Left renal pelvis (tissue), 4 donors: ENCODE measurements around the gene SERPINC1. TPM values are rescaled to one million over a fixed set of nuclear protein-coding genes. Genes with fewer than 3 reads are reported as not detected.
"Not testable (repeated sequence)": the region's sequence is repeated elsewhere in the genome, so short reads cannot be mapped to it uniquely, and the experiment has no call there.

Source experiments
- DNase-seq, 4 donors: peaks; one replicate each; pipeline ENCODE4 v3.0.0-alpha.2; 2013; ENCODE audit warnings: low read depth in 4 of 4, low spot score in 3 of 4
- polyA plus RNA-seq, 4 donors: library from polyadenylated mRNA; unstranded; fragments of 120-200 nt; gene quantifications; one replicate each; pipeline ENCODE4 v1.2.1, GENCODE V29; 2013; ENCODE audit not compliant: insufficient read length in 4 of 4

The SERPINC1 gene
- polyA plus RNA-seq, 4 donors: 0.37 to 5.5 (median 0.42) TPM

DNA sequence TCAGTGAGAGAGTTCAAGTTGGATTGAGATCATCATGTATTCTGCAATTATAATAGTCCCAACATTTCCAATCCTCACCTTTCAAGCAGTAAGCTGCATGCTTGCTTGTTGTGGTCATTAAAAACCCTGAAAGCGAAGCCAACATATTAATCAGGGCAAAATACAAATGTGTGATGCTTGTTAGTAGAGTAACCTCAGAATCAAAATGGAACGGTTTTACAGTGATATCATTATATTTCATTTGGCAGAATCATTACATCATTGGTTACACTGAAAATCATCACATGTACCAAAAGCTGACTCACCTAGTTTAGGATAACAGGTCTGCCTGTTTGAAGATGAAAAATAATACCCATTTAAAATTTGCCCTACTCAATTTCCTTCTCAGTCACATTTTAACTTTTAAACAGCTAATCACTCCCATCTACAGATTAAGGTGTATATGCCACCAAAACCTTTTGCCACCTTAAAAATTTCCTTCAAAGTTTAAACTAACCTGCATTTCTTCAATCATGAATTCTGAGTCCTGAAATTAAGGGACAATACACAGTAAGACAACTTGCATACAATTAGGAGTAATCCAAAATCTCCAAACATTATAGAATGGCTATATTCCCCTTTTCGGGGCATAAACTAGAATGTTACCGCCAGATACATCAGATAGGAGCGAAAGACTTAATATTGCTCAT lies 52.8 kb downstream of the SERPINC1 start:
- DNase-seq: no peak

DNA sequence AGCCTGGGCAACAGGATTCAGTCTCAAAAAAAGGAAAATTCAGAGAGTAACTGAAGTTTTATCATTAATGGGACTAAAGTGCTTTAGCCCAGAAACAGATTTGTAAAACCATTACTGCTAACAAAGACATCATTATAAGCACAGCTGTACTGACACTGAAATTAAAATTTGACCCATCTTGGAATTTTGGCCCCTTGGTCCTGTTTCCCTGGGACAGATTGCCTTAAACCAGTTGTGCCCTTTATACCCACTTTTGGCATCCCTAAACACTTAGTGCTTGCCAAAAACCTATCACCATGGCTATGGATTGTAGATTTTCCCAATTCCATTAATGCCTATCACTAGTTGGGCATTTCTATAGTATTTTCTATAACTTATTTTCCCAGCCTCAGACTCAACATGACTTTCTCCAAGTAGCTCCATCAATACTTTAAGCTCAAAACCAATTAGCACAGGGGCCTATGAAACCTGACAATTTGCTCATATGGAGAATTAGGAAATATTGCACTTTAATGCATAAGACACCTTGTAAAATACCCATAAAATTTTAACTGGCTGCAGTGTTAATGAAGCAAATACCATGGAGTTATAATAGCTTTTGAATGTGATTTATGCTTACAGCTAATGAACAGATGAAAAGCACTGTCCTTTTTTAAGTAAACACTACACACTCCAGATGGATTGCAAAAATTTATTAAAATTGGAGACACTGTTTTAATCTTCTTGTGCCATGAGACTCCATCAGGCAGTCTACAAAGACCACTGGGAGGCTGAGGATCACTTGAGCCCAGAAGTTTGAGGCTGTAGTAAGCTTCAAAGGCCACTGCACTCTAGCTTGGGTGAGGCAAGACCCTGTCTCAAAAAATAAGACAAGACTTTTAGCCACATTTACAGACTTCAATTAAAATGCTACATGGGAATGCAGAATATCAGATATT lies 53.6 kb downstream of the SERPINC1 start:
- no peak for DNase-seq

DNA sequence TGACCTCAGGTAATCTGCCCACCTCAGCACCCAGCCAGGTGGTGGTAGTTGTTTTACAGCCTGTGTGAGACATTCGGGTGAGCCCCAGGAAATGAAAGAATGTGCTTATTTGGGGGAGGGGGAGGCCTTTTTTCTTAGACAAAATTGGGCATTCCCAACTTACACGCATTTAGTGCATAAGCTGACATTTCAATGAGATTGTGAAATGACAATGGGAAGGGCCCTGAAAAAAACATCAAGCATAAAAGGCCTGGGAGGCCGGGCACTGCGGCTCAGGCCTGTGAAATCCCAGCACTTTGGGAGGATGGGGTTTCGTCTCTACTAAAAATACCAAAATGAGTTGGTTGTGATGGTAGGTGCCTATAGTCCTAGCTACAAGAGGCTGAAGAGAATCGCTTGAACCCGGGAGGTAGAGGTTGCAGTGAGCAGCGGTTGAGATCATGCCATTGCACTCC lies 54.3 kb downstream of the SERPINC1 start:
- no peak for DNase-seq

DNA sequence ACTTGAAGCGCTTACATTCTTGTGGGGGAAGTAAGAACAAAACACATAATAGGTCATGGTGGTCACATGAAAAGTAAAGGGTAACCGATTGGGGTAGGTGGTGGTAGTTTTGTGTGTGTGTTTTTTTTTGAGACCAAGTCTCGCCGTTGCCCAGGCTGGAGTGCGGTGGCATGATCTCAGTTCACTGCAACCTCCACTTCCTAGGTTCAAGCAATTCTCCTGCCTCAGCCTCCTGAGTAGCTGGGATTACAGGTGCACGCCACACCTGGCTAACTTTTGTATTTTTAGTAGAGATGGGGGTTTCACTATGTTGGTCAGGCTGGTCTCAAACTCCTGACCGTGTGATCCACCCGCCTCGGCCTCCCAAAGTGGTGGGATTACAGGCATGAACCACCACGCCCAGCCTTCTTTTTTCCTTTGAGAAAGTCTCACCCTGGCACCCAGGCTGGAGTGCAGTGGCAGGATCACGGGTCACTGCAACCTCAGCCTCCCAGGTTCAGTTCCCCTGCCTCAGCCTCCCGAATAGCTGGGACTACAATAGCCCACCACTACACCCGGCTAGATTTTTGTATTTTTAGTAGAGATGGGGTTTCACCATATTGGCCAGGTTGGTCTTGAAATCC lies 54.9 kb downstream of the SERPINC1 start:
- DNase-seq: not testable (repeated sequence)

DNA sequence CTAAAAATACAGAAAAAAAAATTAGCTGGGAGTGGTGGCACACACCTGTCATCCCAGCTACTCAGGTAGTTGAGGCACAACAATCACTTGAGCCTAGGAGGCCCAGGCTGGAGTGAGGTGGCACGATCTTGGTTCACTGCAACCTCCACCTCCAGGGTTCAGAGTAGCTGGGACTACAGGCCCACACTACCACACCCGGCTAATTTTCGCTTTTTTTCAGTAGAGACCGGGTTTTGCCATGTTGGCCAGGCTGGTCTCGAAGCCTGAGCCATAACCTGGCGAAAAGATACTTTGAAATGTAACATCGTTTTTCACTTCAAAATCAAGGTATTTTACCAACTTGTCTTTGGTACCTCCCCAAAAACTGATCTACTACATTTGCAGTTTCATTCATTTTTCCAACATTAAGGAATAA lies 55.4 kb downstream of the SERPINC1 start:
- DNase-seq: no peak

DNA sequence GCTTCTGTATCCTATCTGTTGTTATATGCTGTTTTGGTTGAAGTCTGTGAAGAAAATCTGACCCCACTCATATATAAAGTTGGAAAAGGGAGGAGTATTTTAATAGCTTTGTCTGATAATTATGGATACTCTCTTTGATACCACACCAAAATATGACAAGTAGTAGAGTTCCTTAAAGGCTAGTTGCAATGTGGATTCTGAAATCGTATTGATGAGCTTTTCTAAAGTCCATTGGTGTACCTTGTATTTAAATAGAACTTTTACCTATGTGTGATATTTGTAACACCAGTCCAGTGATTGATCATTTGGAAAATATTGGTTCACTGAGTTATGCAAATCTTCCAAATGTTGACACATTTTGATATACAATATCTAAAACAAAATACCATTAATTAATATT lies 57.1 kb downstream of the SERPINC1 start:
- no peak for DNase-seq

DNA sequence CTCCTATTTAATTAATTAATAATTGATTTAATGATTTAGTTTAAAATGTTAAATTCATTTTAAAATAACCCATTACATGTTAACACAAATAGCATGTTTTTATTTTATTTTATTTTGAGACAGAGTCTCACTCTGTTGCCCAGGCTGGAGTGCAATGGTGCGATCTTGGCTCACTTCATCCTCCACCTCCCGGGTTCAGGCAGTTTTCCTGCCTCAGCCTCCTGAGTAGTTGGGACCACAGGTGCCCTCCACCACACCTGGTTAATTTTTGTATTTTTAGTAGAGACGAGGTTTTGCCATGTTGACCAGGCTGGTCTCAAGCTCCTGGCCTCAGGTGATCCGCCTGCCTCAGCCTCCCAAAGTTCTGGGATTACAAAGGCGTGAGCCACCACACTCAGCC lies 57.6 kb downstream of the SERPINC1 start:
- DNase-seq: not testable (repeated sequence)

DNA sequence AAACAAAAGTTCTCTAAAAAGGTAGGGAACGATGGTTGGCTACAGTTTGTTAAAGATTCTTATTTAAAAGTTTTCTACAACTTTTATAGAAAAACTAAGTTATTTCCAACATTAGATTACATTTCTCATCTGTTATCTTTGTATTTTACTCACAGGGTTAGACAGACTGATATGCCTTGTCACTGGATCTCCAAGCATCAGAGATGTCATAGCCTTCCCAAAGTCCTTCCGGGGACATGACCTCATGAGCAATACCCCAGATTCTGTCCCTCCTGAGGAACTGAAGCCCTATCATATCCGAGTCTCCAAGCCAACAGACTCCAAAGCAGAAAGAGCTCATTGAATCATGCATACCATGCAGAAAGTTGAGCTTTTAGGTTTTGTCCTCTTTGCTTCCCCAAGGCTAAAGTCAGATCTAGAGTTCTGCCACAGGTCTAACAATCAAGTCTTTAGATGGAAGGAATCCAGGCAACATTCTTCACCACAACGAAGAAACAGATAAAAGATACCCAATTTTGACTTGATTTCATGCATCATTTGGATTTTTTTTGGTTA lies 59.7 kb downstream of the SERPINC1 start:
- no peak for DNase-seq

DNA sequence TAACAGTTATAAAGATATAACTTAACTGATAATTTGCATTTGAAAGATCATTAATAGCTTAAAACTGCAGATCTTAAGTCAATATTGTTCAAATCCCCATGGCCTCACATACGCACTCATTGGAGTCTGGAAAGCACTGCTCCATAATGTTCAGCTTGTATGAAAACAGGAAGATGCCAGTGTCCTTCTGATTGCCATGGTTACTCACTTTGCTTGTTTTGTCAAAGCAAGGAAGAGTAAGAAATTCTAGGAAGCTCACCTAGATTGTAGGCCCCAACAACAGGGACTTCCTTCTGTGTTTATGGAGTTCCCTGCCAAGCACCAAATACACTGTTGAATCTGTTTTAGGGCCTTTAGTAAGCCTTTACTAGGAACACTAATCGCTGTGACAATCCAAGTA lies 60.2 kb downstream of the SERPINC1 start:
- no peak for DNase-seq

DNA sequence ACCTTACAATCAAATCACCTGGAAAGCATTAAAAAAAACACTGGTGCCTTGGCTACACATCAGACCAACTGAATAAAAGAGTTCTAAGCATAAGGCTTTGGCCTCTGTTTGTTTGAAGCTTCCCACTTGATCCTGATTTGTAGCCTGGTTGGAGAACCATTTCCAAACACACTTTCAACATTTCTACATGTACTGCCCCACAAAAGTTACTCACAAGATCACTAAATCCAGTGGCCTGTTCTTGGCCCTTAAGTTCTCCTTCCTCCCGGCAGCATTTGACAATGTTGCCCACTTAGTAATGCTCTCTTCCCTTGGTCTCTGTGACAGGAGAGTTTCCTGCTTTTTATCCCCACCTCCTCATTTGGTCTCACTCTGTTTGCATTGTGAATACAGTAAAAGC lies 61.1 kb downstream of the SERPINC1 start:
- no peak for DNase-seq

Other genes starting within 250 kb of the SERPINC1 start
- gene ANKRD45, start 247.5 kb downstream of the SERPINC1 start, polyA plus RNA-seq: 1 to 10 TPM; 1.4 to 7.6 (median 4.7) TPM
- gene KLHL20, start 202.3 kb downstream of the SERPINC1 start, polyA plus RNA-seq: 10 to 100 TPM; 22.0 to 32.7 (median 23.7) TPM
- 10 to 100 TPM; 15.1 to 28.7 (median 27.4) TPM for gene DARS2, start 92.7 kb downstream of the SERPINC1 start, polyA plus RNA-seq
- 10 to 100 TPM; 10.7 to 14.3 (median 12.1) TPM for gene CENPL, start 92.4 kb downstream of the SERPINC1 start, polyA plus RNA-seq
- gene GAS5, start 49.3 kb downstream of the SERPINC1 start, polyA plus RNA-seq: 100 to 1,000 TPM; 575 to 748 (median 635) TPM
- gene ZBTB37, start 48.9 kb downstream of the SERPINC1 start, polyA plus RNA-seq: 10 to 100 TPM in 1 of 4 donors, 1 to 10 TPM in 3; 7.5 to 10.5 (median 8.7) TPM
- 10 to 100 TPM; 12.5 to 14.4 (median 13.0) TPM for gene RC3H1, start 105.0 kb upstream of the SERPINC1 start, polyA plus RNA-seq
- gene RABGAP1L, start 242.2 kb upstream of the SERPINC1 start, polyA plus RNA-seq: 10 to 100 TPM; 23.9 to 32.5 (median 28.4) TPM